Mucosa of gallbladder (tissue), 1 donor: Measurements from ENCODE around the gene NAGPA. TPM values are rescaled to one million over a fixed set of nuclear protein-coding genes. Genes with fewer than 3 reads are reported as not detected.
A peak's percentile ranks its signal among the peaks of the same experiment; 100 is the strongest.
"Not testable (repeated sequence)": the region's sequence is repeated elsewhere in the genome, so short reads cannot be mapped to it uniquely, and the experiment has no call there.

Experiments
- DNase-seq: peaks from one replicate; pipeline ENCODE4 v3.0.0-alpha.2; 2020; ENCODE audit warnings: low spot score
- total RNA-seq: library from RNA; stranded (reverse); gene quantifications from one replicate; pipeline ENCODE4 v1.2.1, GENCODE V29; 2021
- donor health status: DM: no; HTN: no; CAD: no.

The NAGPA gene
- total RNA-seq: 10.7 TPM

- peak; percentile 92 for DNase-seq
Measured at GRCh38 chr16:5033256-5034166, at the start of gene NAGPA. Gene NAGPA, minus strand, starts transcription at chr16:5033935. Its CDS starts 21 bp downstream, at chr16:5033914.

- not testable (repeated sequence) for DNase-seq
Measured at GRCh38 chr16:5080996-5081395, 47.3 kb upstream of the NAGPA start.

GRCh38 chr16:5080461-5080860 is 46.7 kb upstream of the NAGPA start:
- not testable (repeated sequence) for DNase-seq

GRCh38 chr16:5078626-5079025 is 44.9 kb upstream of the NAGPA start:
- no peak for DNase-seq

GRCh38 chr16:5077304-5077703 is 43.6 kb upstream of the NAGPA start:
- no peak for DNase-seq

- no peak for DNase-seq
Measured at GRCh38 chr16:5075637-5076036, 41.9 kb upstream of the NAGPA start.

- DNase-seq: not testable (repeated sequence)
Measured at GRCh38 chr16:5073771-5074170, 40.0 kb upstream of the NAGPA start.

- DNase-seq: no peak
Measured at GRCh38 chr16:5073279-5073629, 39.5 kb upstream of the NAGPA start.

GRCh38 chr16:5072334-5073278 is 38.9 kb upstream of the NAGPA start:
- no peak for DNase-seq

GRCh38 chr16:5071681-5072333 is 38.1 kb upstream of the NAGPA start, which contains the start of gene ALG1:
Gene ALG1, plus strand, starts transcription at chr16:5071843. Its CDS starts 7 bp downstream, at chr16:5071850.
- peak; percentile 91 for DNase-seq

- DNase-seq: no peak
Measured at GRCh38 chr16:5071341-5071680, 37.6 kb upstream of the NAGPA start.

- no peak for DNase-seq
Measured at GRCh38 chr16:5070431-5071186, 36.9 kb upstream of the NAGPA start.

GRCh38 chr16:5069854-5070253 is 36.1 kb upstream of the NAGPA start:
- no peak for DNase-seq

GRCh38 chr16:5069048-5069447 is 35.3 kb upstream of the NAGPA start:
- DNase-seq: no peak

GRCh38 chr16:5066511-5066910 is 32.8 kb upstream of the NAGPA start:
- no peak for DNase-seq

GRCh38 chr16:5065813-5066212 is 32.1 kb upstream of the NAGPA start, which contains the start of gene C16orf89:
Gene C16orf89, minus strand, starts transcription at chr16:5065956. Its CDS starts 48 bp downstream, at chr16:5065908.
- DNase-seq: no peak

- DNase-seq: no peak
Measured at GRCh38 chr16:5065326-5065725, 31.6 kb upstream of the NAGPA start.

- no peak for DNase-seq
Measured at GRCh38 chr16:5064915-5065314, 31.2 kb upstream of the NAGPA start.

- no peak for DNase-seq
Measured at GRCh38 chr16:5062790-5063765, 29.3 kb upstream of the NAGPA start.

GRCh38 chr16:5062051-5062450 is 28.3 kb upstream of the NAGPA start:
- DNase-seq: no peak
